Measurements from ENCODE around the gene SEMA4C.

GRCh38 chr2:96878796-96879544 lies 9.1 kb upstream of the SEMA4C start:
- no peak for TF ChIP-seq CTCF (conservative IDR thresholded peaks at IDR 0.05; ENCODE audit: low read depth, low read length)
- no peak for TF ChIP-seq MAZ (IDR thresholded peaks at IDR 0.05; ENCODE audit: borderline replicate concordance, low read depth, low read length)
- TF ChIP-seq MXI1 (IDR thresholded peaks at IDR 0.05; ENCODE audit: borderline replicate concordance, low read depth, low read length) = no peak
- no peak for TF ChIP-seq RCOR1 (IDR thresholded peaks at IDR 0.05; ENCODE audit: insufficient replicate concordance, low read length)
